Activated T-cell treated with anti-CD3 and anti-CD28 coated beads for 24 hours (primary cell): ENCODE data around the gene KMT5C.
"Not testable (repeated sequence)": the region's sequence is repeated elsewhere in the genome, so short reads cannot be mapped to it uniquely, and the experiment has no call there.

Experiments
- DNase-seq: peaks from one replicate; pipeline ENCODE4 v3.0.0-alpha.2; 2020; ENCODE audit warnings: low read depth

KMT5C gene

GRCh38 chr19:55316646-55317045, 23.0 kb upstream of the KMT5C start:
- no peak for DNase-seq

DNA sequence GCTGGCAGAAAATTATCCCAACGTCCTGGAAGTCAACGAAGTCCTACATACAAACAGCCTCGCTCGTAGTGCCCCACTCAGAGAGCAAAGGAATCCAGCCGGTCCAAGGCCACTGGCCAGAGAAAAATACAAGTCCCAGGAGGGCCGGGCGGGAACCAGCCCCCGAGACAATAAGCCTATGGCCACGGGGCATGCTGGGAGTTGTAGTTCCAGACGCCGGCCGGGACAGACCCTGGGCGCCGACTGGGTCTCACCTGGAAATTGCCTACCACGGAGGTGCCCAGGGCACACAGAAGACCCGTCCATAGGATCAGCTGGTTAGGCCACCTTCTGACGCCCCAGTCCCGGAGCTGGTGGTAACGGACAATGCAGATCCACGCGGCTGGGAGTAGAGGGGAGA, 19.9 kb upstream of the KMT5C start:
- no peak for DNase-seq

DNA sequence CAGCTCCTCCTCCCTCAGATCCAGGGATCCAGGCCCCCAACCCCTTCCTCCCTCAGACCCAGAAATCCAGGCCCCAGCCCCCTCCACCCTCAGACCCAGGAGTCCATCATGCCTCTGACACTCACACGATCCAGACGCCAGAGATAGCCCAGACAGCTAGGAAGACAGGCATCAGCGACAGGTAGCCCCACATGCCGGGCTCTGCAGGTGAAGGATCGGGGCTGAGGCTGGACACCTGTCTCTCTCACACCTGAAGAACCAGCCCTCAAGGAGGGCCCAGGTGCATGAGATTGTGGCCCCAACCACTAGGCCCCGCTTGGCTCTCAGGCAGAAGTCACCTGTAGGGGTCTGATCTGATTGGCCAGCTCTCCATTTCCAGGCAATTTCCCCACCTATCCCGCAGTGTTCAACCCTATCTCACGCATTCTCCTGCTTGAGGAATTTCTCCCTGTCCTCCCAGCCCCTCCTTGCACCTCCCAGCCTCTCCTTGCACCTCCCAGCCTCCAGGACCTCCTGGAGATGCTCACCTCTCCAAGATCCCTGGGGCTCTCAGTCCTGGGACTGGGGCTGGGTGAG, 18.7 kb upstream of the KMT5C start:
- no peak for DNase-seq

DNA sequence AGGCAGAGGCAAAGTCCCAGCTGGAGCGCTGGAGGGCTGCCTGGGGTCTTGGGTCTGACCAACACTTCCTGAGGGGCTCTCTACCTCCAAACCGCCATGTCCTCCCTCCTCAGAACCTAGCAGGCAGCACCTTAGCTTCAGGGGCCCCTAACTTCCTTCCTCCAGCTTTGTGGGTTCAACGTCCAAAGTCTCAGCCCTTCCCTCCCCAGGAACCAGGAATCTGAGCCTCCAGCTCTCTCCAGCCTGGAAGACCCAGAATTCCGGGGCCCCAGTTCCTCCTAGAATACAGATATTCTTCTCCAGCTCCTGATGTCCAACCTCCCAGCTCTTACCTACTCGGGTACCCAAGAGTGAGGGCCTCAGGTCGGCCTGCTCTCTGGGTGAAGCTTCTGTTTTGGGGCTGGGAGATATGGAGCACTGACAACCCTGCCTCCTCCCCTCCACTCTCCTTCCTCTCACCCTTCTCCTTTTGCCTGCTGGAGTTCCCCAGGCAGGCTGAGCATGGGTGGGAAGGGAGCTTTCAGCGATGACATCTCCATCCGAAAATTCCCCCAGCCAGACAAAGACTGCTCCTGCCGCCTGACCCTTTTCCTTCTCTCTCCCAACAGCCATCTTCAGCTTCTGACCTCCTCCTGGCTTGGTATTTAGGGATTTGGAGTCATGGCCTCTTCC, 18.1 kb upstream of the KMT5C start:
- DNase-seq = no peak

DNA sequence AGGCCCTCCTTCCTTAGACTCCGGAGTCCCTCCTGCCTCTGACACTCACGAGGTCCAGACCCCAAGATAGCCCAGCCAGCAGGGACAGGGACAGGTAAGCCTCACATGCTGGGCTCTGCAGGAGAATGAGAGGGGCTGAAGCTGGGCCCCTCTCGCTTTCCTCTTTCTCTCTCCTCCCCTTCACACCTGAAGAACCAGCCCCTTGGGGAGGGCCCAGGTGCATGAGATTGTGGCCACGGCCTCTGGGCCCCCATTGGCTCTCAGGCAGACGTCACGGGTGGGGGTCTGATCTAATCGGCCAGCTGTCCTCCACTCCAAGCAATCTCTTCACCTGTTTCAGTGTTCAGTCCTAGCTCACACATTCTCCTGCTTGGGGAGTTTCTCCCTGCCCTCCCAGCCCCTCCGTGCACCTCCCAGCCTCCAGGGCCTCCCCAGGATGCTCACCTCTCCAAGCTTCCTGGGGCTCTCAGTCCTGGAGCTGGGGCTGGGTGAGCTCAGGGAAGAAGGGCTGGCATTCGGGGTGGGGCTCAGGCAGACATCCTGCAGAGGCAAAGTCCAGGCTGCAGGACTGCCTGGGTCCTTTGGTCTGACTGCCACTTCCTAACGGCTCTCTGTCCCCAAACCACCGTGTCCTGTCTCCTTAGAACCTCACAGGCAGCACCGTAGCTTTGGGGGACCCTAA, 17.3 kb upstream of the KMT5C start:
- DNase-seq = no peak

DNA sequence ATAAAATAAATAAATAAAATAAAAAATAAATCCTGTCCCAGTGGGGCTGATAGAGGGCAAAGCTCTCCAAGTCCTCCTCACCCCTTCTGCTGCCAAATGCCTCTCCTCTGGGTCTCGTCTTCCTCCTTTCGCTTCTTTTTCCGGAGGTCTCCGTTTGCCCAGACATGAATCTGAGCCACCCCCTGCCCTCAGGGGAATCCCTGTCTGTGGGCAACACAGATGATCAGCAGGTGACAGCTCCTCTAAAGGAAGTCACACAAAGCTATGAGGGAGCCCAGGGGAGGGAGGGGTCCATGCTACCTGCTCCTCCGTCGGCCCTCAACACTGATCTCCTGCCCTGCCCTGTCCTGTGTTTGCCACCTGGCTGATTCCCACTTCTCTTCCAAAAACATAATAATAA, 15.0 kb upstream of the KMT5C start:
- no peak for DNase-seq

DNA sequence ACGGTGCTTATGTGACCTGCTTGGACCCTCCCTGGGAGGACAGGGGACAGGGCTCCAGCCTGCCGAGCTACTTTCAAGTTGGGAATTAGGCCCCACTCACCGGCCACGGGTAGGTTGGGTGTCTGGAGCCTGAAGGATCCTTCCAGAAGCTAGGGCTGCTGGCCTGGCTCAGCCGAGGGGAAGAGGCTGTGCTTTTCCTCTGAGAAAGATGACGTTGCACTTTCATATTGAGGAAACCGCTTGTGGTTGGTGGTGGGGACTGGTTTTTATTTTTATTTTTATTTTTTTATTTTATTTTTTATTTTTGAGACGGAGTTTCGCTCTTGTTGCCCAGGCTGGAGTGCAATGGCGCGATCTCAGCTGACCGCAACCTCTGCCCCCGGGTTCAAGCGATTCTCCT, 14.5 kb upstream of the KMT5C start, which contains the start of gene TMEM150B:
Gene TMEM150B (minus strand): TSS at position 170 of the 400 bp plus-strand sequence. CDS start 4,305 bp downstream, outside the sequence.
- DNase-seq = no peak

GRCh38 chr19:55328774-55329318, 10.8 kb upstream of the KMT5C start:
- DNase-seq = not testable (repeated sequence)

GRCh38 chr19:55329791-55330190, 9.9 kb upstream of the KMT5C start:
- DNase-seq = not testable (repeated sequence)

DNA sequence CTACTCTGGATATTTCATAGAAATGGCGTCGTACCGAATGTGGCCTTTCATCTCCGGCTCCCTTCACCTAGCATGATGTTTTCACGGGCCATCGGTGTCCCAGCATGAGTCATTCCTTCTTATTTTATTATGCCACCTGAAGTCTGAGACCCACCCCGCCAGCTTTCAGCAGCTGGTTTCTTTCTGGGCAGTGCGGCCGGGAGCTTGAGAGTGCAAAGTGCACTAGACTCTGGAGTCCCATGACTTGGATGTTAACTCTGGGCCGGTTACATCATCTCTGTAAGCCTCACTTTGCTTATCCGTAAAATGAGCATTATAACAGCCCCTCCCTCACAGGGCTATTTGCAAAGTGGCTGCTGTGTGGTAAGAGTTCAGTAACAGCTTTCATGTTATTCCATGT, 5.8 kb upstream of the KMT5C start:
- no peak for DNase-seq

GRCh38 chr19:55336101-55336500, 3.6 kb upstream of the KMT5C start:
- no peak for DNase-seq

GRCh38 chr19:55339889-55340783, 460 bp downstream of the KMT5C start:
- DNase-seq = no peak

GRCh38 chr19:55340784-55341147, 1.1 kb downstream of the KMT5C start:
- DNase-seq = no peak

- peak; percentile 52 for DNase-seq
These were observed 1.5 kb downstream of the KMT5C start for GRCh38 chr19:55341171-55341588.

DNA sequence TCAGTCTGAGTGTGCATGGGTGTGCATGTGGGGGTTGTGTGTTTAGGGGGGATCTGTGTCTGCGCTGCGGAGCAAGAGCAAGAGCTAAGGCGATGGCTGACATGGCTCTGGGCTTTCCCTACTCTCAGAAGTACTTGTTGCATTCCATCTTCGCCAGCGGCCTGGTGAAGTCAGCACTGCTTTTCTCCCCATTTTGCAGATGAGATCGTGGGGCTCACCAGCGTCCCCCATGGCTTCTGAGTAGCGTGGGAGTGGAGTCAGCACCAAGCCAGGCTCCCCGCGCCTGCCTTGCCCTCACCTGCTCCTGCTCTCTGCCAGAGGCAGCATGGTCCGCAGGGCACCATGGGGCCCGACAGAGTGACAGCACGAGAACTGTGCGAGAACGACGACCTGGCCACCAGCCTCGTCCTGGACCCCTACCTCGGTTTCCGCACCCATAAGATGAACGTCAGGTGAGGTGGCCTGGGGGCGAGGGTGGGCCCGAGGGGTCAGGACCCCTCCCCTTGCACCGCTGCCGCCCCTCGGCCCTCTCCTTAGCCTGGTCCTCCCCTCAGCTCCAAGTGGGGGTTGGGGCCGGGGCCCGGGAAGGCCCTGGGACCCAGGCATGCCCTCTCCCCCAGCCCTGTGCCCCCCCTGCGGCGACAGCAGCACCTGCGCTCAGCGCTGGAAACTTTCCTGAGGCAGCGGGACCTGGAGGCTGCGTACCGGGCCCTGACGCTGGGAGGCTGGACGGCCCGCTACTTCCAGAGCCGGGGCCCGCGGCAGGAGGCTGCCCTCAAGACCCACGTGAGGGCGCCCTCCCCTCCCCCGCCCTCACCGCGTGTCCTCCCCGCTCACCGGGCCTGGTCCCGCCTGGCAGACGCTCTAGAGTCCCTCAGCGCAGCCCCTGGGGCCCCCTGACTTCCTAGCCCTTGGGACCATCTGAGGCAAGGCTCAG, 2.2 kb downstream of the KMT5C start:
- no peak for DNase-seq

DNA sequence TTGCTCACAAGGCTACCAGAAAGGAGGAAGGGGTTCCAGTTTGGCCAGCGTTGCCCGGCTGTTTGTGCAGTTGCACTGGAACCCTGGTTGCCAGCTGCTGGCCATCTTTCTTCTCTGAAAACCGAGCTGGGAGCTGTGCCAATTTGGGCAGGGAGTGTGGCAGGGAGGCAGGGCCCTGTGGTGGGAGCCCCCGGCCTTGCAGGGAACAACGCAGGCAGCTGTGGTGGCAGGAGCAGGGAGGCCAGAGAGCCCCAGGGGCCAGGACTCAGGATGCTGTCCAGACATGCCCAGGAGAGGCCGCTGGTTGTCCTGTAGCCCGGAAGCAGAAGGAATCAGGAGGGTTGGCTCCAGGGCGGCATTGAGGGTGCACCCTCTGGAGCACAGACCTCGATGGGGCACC, 4.8 kb downstream of the KMT5C start:
- no peak for DNase-seq

DNA sequence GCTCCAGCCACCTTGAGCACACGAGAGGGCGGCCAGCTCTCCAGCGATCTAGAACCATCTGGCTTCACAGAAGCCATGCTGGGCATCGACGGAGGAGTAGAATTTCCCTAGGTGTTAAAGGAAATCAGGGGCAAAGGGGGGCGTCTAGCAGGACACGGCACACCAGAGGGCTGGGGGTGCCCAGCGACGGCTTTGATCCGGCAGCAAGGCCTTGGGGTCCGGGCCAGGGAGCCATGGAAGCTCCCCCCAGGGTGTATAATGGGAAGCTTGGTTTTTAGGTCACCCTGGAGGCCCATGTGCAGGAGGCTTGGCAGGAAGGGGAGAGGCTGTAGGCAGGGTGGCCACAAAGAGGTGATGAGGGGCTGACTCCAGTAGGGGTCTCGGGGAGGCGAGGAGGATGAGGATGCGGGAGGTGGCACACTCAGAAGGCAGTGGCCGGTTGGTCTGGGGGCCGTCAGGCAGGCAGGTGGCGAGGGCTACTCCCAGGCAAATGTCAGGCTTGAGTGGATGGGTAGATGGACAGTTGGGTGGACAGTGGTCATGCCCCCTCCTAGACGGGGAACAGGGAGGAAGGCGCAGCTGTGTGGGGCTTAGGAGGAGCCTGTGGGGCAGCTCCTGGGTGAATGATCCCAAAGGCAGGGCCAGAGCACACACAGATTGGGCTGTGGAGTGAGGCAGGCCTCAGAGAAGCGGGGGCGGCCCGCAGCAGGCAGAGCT, 5.6 kb downstream of the KMT5C start:
- DNase-seq = no peak

- DNase-seq = no peak
These were observed 6.4 kb downstream of the KMT5C start for GRCh38 chr19:55345818-55346724.

GRCh38 chr19:55346725-55347441, 7.2 kb downstream of the KMT5C start:
- DNase-seq = no peak
